ENCODE measurements around the gene GLYATL3.

GRCh38 chr6:49519660-49520059, 19.9 kb downstream of the GLYATL3 start:
- TF ChIP-seq CTCF (conservative IDR thresholded peaks at IDR 0.05; ENCODE audit: low read length) (no peak), EZH2phosphoT487 (IDR thresholded peaks at IDR 0.05; ENCODE audit: borderline replicate concordance) (no peak)
